ENCODE results near the gene MAGI2.

MAGI2 gene

GRCh38 chr7:78959477-78959876 is 494.0 kb downstream of the MAGI2 start:
- no peak for TF ChIP-seq CTCF (IDR thresholded peaks at IDR 0.05; ENCODE audit: control extremely low read depth, extremely low read depth, low read depth, missing control alignments)
- CTCF ChIA-PET = interaction anchor here (1.0 to 1.1 kb wide), 3 partner anchors 12 to 27 kb away, joined by 3 read pairs; no protein-coding TSS in a partner anchor
- POLR2A ChIA-PET = no interaction called here
- no peak for DNase-seq (ENCODE audit: extremely low spot score)

DNA sequence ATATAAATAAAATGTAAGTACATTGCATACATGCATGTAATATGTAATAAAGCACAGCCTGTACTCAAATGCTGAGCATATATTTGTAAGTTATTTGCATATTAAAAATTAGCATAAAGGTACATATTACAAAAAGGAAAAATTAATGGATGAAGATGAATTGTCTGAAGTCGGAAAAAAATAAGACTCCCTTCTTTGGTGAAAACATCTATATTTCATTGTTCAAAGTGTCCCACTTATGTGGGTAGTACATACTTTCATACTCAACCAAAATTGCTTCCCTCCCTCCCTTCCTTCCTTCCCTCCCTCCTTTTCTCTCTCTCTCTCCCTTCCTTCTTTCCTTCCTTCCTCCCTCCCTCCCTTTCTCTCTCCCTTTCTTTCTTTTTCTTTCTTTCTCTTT is 498.1 kb downstream of the MAGI2 start:
- no peak for TF ChIP-seq CTCF (IDR thresholded peaks at IDR 0.05; ENCODE audit: control extremely low read depth, extremely low read depth, low read depth, missing control alignments)
- ChIA-PET CTCF (no interaction called here), POLR2A (no interaction called here)
- DNase-seq (ENCODE audit: extremely low spot score) = no peak

GRCh38 chr7:78953726-78954363 is 499.6 kb downstream of the MAGI2 start:
- ChIA-PET POLR2A (no interaction called here), CTCF (no interaction called here)
- DNase-seq (ENCODE audit: extremely low spot score) = no peak
- TF ChIP-seq CTCF (IDR thresholded peaks at IDR 0.05; ENCODE audit: control extremely low read depth, extremely low read depth, low read depth, missing control alignments) = no peak

DNA sequence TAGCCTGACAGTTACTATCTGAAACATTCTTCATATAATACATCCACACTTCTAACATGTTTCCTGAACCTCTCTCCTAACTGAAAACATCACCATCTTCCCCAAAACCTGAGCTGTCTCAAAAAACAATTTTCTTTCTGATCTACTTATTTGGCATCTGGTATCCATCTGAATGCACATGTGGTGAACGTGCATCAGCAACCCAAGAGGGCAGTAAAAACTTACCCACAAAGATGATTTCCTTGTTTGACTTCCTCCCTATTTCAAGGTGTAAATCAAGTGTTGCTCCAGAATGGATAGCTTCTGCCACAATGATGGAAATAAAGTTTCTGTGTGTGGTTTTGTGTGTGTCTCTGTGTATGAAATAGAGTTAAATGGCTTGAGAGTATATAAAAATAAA is 500.4 kb downstream of the MAGI2 start:
- DNase-seq (ENCODE audit: extremely low spot score) = no peak
- TF ChIP-seq CTCF (IDR thresholded peaks at IDR 0.05; ENCODE audit: control extremely low read depth, extremely low read depth, low read depth, missing control alignments) = no peak
- ChIA-PET CTCF (no interaction called here), POLR2A (no interaction called here)

DNA sequence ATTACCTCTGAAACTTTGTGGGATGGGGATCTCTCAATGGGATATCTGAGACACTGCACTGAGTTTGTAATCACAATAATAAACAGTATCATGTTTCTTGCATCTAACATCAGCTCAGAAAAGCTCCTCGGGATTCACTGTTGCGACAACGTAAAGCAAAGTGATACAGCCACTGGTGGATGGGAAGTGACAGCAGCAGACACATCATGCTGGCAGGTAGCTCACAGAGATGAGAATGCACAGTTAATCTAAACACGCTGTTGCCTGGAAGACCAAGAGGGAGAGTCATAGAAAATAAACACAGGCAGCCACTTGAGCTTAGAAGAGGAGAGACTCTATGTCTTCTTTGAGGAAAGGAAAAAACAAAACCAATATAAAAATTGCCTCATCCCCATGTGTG is 513.8 kb downstream of the MAGI2 start:
- TF ChIP-seq CTCF (IDR thresholded peaks at IDR 0.05; ENCODE audit: control extremely low read depth, extremely low read depth, low read depth, missing control alignments) = no peak
- POLR2A ChIA-PET = no interaction called here
- CTCF ChIA-PET = interaction anchor here (1.5 kb wide), 1 partner anchor 11 kb away, joined by 4 read pairs; no protein-coding TSS in a partner anchor
- no peak for DNase-seq (ENCODE audit: extremely low spot score)

DNA sequence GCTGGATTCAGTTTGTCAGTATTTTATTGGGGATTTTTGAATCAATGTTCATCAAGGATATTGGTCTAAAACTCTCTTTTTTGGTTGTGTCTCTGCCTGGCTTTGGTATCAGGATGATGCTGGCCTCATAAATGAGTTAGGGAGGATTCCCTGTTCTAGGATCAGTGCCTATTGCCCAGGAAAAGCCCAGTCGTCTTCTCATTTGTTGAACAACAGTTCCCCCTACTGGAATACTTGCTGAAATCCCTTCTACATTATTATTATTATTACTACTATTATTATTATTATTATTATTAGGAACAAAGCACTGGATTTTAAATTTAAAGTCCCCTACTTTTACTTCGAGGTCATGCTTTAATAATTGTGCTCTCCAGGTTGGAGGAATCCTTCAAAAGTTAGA is 528.9 kb downstream of the MAGI2 start:
- CTCF ChIA-PET = interaction anchor here (0.7 kb wide), 1 partner anchor 414 kb away, joined by 3 read pairs; no protein-coding TSS in a partner anchor
- POLR2A ChIA-PET = no interaction called here
- no peak for DNase-seq (ENCODE audit: extremely low spot score)
- no peak for TF ChIP-seq CTCF (IDR thresholded peaks at IDR 0.05; ENCODE audit: control extremely low read depth, extremely low read depth, low read depth, missing control alignments)
